HG03469 (cell line): ENCODE results near the gene YTHDF2.
"Not testable (repeated sequence)": the region's sequence is repeated elsewhere in the genome, so short reads cannot be mapped to it uniquely, and the experiment has no call there.

Experiments
- ATAC-seq: cut with Tn5 transposase; IDR thresholded peaks from one replicate; pipeline ENCODE4 v1.9.1; 2021; ENCODE audit warnings: mild to moderate bottlenecking, moderate library complexity, moderate number of reproducible peaks; ENCODE audit not compliant: unreplicated experiment

The YTHDF2 gene

DNA sequence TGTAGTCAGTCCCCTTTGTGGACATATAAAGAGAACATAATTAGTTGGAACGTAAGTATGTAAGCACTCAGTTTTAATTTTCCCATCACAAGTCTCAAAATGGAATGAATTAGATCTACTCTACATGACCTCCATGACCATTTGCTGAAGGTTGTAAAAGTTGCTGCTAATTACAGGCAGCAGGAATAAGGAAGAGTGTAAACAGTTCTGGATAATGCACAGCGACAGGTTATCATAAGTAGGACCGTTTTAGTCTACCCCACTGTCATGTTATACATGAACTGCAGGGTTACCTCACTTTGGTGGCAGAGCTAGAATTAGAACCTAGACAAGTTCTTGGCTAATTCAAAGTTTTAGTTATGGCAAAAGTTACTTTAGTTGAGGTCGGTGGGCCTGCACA, 21.7 kb downstream of the YTHDF2 start:
- no peak for ATAC-seq

DNA sequence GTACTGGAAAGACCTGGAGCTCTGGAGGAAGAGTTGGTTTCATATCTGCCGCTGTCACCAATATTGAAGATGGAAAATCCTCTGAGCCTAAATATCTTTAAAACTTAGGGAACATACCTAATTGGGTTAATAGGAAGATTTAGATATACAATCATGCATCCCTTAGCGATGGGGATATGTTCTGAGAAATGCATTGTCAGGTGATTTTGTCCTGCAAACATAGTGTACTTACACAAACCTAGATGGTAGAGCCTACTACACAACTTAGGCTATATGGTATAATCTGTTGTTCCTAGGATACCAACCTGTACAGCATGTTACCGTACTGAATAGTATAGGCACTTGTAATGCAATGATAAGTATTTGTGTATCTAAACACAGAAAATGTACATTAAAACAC, 22.5 kb downstream of the YTHDF2 start:
- no peak for ATAC-seq

DNA sequence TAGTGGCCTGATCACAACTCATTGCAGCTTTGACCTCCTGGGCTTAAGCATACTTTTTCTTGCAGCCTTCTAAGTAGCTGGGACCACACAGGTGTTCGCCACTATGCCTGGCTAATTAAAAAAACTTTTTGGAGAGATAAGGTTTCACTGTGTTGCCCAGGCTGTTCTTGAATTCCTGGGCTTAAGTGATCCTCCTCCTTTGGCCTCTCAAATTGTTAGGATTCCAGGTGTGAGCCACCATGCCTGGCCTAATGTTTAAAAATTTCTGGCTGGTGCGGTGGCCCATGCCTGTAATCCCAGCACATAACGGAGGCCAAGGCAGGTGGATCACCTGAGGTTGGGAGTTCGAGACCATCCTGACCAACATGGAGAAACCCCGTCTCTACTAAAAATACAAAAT, 24.4 kb downstream of the YTHDF2 start:
- no peak for ATAC-seq

DNA sequence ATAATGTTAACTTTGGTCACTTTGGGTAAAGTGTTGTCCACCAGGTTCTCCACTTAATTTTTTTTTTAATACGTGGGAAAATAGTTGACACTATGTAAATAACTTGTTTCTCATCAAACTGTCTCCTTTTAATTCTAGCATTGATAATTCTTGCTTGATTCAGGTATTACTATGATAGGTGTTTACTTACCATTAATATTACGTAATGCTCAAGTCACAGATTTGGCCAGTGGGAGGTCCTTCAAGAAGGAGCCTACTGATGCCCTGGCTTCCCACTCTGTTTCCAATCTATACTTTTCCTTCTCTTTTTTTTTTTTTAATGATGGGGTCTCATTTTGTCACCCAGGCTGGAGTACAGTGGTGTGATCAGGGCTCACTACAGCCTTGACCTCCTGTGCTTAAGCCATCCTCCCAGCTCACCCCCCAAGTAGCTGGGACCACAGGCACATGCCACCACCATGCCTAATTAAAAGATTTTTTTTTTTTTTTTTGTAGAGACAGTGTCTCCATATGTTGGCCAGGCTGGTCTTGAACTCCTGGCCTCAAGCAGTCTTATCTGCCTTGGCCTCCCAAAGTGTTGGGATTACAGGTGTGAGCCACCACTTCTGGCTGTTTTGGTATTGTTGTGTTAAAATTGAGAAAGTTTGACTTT, 29.9 kb downstream of the YTHDF2 start:
- no peak for ATAC-seq

DNA sequence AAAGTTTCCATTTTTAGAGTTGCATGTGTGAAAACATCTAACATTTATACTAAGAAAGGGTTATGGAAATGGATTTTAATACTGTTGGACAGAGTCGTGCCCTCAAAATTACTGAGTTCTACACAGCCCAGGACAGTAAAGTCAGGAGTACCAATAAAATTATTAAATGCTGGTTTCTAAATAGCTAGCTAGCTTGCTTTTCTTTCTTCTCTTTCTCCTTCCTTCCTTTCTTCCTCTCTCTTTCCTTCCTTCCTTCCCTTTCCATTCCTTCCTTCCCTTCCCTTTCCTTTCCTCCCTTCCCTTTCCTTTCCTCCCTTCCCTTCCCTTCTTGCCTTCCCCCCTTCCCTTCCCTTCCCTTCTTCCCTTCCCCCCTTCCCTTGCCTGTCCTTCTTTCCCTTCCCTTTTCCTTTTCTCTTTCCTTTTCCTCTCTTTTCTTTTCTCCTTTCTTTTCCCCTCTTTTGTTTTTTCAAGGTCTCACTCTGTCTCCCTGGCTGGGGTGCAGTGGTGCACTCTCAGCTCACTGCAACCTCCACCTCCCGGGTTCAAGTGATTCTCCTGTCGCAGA, 33.9 kb downstream of the YTHDF2 start:
- no peak for ATAC-seq

DNA sequence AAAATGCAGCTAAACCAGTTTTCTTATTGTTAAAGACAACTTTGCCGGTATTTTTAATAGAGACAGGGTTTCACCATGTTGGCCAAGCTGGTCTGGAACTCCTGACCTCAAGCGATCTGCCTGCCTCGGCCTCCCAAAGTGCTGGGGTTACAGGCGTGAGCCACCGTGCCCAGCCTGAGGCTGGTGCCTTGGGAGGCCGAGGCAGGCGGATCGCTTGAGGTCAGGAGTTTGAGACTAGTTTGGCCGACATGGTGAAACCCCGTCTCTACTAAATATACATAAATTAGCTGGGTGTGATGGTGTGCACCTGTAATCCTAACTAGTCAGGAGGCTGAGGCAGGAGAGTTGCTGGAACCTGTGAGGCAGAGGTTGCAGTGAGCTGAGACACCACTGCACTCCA, 35.2 kb downstream of the YTHDF2 start:
- not testable (repeated sequence) for ATAC-seq

DNA sequence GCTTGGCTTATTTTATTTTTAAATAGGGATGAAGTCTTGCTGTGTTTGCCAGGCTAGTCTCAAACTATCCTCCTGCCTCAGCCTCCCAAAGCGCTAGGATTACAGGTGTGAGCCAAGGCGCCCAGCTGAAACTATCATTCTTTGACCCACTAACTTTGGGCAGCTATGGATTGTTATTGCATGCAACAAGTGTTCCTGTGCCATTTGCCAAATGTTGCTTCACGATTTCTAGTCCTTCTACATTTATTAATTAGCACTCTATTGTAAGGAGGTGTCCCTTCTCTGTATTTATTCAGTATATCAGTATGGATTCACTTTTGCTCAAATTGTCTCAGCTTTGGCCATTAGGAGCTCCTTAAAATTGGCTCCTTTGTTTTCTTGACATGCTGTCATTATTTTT, 36.4 kb downstream of the YTHDF2 start:
- no peak for ATAC-seq

DNA sequence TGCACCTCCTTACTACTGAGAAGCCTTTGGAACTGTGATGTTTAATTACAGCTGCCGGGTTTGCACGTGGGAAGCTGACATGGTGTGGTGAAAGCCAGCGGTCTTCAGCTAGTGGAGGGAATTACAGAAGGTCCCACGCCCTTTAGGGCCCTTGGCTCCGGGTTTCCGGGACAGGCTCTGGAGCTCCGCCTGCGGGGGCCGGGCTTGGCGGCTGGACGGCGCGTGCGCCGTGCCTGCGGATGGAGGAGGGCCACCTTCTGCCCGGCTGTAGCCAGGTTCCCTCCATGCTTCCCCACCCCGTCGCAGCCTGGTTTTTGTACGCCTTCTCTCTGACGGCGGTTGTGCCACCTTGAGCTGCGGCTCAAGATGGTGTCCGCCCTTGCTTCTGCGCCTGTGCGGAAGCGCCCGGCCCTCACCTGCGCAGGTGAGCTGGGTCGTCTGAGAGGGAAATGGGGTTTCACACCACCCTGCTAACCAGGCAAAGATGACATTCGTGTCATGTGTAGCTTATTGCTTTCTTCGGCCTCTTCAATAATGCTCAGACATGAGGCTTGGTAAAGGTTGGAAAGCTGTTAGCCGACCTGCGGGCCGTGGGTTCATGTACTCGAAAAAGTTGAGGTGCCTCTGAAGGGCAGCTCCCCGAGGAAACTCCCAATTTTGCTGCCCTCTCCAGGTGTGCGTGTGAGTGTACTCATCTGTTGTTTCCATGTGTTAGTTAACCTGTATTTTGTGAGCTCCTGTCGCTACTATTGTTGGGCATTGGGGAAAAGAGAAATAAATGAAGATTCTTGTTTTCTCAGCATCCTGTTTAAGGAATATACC, 38.6 kb downstream of the YTHDF2 start:
- ATAC-seq: no peak

DNA sequence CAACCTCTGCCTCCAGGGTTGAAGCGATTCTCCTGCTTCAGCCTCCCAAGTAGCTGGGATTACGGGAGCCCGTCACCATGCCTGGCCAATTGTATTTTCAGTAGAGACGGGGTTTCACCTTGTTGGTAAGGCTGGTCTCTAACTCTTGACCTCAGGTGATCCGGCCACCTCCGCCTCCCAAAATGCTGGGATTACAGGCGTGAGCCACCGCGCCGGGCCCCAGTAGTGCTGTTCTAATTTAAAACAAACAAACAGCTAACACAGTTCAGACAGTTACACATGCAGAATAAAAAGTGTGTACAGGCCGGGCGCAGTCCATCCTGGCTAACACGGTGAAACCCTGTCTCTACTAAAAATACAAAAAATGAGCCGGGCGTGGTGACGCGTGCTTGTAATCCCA, 39.6 kb downstream of the YTHDF2 start:
- no peak for ATAC-seq

DNA sequence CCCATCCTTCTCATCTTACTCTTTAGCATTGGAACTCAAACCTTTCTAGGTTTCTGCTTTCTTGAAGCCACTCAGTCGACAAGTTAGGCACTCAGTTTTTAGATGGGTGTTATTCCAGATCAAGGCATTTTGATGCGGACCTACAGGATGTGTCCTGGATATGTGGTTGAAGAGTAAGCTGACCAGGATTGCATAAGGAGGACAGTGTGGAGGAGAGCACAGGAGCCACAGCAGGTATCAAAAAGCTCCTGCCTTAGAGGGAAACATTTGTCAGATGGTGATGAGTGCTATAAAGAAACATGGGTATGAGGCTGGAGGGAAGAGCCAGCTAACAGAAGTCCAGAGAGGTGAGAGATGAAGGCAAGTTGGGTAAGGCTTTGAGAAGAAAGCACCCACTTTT, 41.3 kb downstream of the YTHDF2 start:
- no peak for ATAC-seq

DNA sequence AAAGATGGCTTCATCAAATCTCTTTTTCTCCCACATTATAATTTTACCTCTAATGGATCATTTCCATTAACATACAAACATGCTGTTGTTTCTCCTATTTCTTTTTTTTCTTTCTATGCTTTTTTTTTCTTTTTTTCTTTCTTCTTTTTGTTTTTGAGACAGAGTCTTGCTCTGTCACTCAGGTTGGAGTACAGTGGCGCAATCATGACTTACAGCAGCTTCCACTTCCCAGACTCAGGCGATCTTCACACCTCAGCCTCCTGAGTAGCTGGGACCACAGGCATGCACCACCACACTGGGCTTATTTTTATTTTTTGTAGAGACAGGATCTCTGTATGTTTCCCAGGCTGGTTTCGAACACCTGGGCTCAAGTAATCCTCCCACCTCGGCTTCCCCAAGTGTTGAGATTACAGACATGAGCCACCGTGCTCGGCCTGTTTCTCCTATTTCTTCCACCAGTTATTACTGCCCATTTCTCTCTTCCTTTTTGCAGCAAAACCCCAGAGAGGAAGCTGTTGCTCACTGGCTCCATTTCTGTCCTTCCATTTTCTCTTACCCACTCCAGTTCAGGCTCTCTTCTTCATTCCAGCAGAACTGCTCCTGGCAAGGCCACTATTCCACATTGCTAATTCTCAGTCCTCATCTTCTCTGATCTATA, 43.1 kb downstream of the YTHDF2 start:
- ATAC-seq: no peak

DNA sequence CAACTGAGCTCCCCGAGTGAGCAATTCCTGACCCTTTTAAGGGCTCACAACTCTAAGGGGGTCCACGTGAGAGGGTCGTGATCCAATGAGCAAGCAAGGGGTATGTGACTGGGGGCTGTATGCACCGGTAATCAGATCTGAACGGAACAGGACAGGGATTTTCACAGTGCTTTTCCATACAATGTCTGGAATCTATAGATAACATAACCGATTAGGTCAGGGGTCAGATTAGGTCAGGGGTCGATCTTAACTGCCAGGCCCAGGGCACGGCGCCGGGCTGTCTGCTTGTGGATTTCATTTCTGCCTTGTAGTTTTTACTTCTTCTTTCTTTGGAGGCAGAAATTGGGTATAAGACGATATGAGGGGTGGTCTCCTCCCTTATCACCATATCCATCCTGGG, 44.6 kb downstream of the YTHDF2 start:
- ATAC-seq: no peak

DNA sequence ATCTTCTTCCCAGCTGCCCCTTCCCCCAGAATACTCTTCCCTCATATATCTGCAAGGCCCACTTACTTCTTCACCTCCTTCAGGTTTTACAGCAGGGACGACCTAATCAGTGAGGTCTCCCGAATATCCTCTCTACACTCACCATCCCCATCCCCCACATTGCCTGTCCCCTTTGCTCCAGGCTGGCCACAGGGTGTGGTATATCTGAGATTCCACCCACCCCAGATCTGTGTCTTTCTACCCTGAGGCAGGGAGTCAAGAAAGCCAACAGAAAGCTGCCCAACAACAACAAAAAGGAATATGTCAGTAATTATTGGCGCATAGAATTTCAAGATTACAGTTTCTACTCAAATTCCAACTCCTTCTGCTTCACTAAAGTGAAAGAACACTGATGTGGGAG, 45.3 kb downstream of the YTHDF2 start:
- no peak for ATAC-seq

DNA sequence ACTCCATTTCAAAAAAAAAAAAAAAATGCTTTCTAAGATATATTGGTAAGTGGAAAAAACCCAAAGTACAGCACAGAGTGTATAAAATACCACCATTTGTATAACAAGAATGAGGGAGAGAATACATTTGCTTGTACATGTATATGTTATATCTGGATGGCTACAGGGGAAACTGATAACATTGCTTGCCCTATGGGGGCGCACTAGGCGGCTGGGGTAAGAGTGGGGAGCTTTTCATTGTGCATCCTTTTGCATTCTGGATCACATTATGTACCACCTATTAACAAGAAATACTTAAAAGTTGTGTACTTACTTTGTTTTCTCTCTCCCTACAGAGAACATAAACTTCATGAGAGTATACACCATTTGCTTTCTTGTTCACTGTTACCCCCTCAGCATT, 46.6 kb downstream of the YTHDF2 start:
- no peak for ATAC-seq

DNA sequence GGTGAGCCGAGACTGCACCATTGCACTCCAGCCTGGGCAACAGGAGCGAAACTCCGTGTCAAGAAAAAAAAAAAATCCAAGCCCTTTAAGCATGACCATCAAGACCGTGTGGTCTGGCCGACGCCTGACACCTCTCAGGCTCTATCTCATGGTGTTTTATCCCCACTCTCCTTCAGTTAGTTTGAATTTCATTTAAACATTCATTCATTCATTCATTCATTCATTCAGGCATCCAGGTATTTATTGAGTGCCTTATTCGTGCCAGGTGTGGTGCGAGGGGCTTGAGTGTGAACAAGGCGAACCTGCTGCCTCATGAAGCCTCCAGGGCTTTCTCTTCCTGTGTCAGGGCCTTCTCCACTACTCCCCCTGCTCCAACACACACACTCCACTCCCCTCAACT, 52.7 kb downstream of the YTHDF2 start:
- no peak for ATAC-seq

DNA sequence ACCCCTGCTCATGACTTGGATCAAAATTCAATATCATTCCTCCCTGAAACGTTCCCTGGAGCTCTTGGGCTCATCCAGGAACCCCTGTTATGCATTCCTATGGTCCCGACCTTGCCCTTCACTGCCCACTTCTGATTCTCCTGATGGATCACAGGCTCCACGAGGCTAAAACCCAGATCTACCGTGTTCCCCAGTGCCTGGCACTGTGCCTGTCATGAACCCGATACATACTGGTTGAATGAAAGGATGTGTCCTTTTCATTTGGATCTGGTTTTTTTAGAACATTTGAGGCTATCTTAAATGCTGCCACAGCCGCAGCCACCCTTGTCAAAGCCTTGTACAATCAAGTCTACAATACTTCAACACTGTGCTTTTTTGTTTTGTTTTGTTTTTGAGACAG, 53.1 kb downstream of the YTHDF2 start:
- ATAC-seq: no peak

DNA sequence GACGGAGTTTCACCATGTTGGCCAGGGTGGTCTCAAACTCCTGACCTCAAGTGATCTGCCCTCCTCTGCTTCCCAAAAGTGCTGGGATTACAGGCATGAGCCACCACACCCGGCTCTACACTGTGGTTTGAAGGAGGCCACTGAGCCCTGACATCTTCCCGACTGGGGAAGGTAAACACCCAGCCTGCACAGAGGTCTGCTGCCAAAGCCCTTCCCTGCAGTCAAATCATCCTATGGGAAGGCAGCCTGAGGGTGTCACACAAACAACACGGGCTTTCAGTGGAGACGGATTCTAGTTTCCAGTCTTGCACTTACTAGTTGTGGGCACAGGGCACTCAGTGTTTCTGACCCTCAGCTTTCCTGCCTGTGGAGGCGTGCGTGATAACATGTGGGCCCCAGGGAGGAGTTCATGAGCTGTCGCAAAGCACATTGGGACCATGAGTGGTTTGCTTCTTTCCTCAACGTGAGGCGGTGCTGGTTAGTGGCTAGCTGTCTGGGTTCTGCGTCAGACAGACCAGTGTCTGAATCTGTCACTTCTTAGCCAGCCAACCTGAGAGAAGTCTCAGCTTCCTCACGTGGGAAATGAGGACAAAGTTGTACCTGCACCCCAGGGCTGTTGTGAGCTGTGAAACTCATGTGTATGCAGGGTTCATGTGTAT, 53.8 kb downstream of the YTHDF2 start:
- ATAC-seq: no peak

DNA sequence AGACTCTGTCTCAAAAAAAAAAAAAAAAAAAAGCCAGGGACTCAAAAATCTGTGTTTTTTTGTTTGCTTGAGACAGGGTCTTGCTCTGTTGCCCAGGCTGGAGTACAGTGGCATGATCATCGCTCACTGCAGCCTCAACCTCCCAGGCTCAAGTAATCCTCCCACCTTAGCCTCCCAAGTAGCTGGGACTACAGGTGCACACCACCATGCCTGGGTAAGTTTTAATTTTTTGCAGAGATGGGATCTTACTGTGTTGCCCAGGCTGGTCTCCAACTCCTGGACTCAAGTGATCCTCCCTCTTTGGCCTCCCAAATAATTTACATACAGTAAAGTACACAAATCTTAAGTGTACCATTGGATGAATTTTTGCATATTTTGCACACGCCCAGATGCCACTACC, 55.2 kb downstream of the YTHDF2 start:
- not testable (repeated sequence) for ATAC-seq

DNA sequence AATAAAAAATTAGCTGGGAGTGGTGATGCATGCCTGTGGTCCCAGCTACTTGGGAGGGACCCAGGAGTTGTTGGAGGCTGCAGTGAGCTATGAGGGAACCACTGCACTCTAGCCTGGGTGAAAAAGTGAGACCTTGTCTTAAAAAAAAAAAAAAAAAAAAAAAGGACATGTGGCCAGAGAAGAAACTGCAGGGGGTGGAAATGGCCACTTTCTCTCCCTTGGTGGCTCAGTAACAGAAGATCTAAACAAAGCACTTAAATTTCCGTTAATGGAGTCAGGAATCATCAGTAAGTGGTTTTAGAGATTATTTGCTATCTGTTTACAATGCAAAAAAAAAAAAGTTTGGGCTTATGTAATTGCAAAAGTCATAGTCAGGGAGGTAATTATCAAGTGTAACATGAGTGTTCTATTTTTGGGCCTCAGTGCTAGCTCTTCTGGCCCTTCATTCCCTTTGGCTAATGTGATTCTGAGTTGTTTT, 55.9 kb downstream of the YTHDF2 start:
- ATAC-seq: no peak

DNA sequence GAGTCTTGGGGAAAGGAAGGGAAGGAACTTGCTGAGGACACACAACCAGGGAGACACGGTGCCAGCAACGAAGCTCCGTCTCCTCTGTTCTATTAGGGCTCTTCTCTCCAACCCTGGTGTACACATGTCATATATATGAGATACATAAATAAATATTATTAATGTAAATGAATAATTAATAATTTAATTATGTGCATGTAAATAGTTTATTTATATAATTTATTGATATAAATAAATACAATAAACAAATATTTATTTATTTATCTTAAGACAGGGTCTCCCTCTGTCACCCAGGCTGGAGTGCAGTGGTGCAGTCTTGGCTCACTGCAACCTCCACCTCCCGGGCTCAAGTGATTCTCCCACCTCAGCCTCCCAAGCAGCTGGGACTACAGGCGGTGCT, 57.8 kb downstream of the YTHDF2 start:
- not testable (repeated sequence) for ATAC-seq
